Islet of Langerhans (tissue), 1 donor: ENCODE data around the gene ZBTB24.

ENCODE experiments used
- FAIRE-seq: peaks from one replicate; lab custom pipeline; 2011; peaks lifted over from hg19 to GRCh38; lab: Jason Lieb, UNC

The ZBTB24 gene

GRCh38 chr6:109498936-109499335 is 15.9 kb upstream of the ZBTB24 start:
- FAIRE-seq = no peak

GRCh38 chr6:109498052-109498451 is 15.0 kb upstream of the ZBTB24 start:
- no peak for FAIRE-seq

GRCh38 chr6:109496036-109496772 is 13.2 kb upstream of the ZBTB24 start:
- FAIRE-seq = no peak

GRCh38 chr6:109493865-109494264 is 10.8 kb upstream of the ZBTB24 start:
- no peak for FAIRE-seq

GRCh38 chr6:109491207-109491938 is 8.4 kb upstream of the ZBTB24 start:
- peak; percentile 71 for FAIRE-seq

GRCh38 chr6:109490713-109491112 is 7.7 kb upstream of the ZBTB24 start:
- FAIRE-seq = no peak

GRCh38 chr6:109488001-109488400 is 5.0 kb upstream of the ZBTB24 start:
- FAIRE-seq = no peak

GRCh38 chr6:109486068-109486467 is 3.0 kb upstream of the ZBTB24 start:
- no peak for FAIRE-seq

GRCh38 chr6:109485266-109485935 is 2.4 kb upstream of the ZBTB24 start:
- no peak for FAIRE-seq

GRCh38 chr6:109484122-109484521 is 1.1 kb upstream of the ZBTB24 start:
- FAIRE-seq = no peak

GRCh38 chr6:109483735-109484057 is 677 bp upstream of the ZBTB24 start:
- FAIRE-seq = no peak

GRCh38 chr6:109480993-109481480 is 2.0 kb downstream of the ZBTB24 start:
- FAIRE-seq = no peak

GRCh38 chr6:109478841-109479624 is 4.0 kb downstream of the ZBTB24 start:
- FAIRE-seq = no peak

GRCh38 chr6:109478222-109478805 is 4.7 kb downstream of the ZBTB24 start:
- no peak for FAIRE-seq

- no peak for FAIRE-seq
Measured at GRCh38 chr6:109477725-109478124, 5.3 kb downstream of the ZBTB24 start.

- no peak for FAIRE-seq
Measured at GRCh38 chr6:109477184-109477583, 5.8 kb downstream of the ZBTB24 start.

GRCh38 chr6:109475625-109476024 is 7.4 kb downstream of the ZBTB24 start:
- no peak for FAIRE-seq

GRCh38 chr6:109474995-109475394 is 8.0 kb downstream of the ZBTB24 start:
- FAIRE-seq = no peak

- no peak for FAIRE-seq
Measured at GRCh38 chr6:109473120-109473519, 9.9 kb downstream of the ZBTB24 start.

- FAIRE-seq = no peak
Measured at GRCh38 chr6:109472132-109472995, 10.7 kb downstream of the ZBTB24 start.
